GM12892 (cell line): Measurements from ENCODE around the gene TFEB.

Experiments used
- POLR2A ChIP-seq: IDR thresholded peaks from 2 replicates; pipeline ENCODE4 v1.6.1; 2011; ENCODE audit warnings: low read depth, low read length, control low read depth
- POLR2AphosphoS5 ChIP-seq: IDR thresholded peaks from 2 replicates; pipeline ENCODE4 v1.6.1; 2011; ENCODE audit warnings: low read depth, low read length, control low read depth

GRCh38 chr6:41644297-41644879 is 91.0 kb downstream of the TFEB start:
- TF ChIP-seq POLR2A (no peak), POLR2AphosphoS5 (no peak)
